SK-N-SH (cell line): ENCODE results near the gene TTK. TPM values are rescaled to one million over a fixed set of nuclear protein-coding genes. Genes with fewer than 3 reads are reported as not detected.

Source experiments
- CTCF ChIA-PET: fragments of 300-600, 350-600 bp; formaldehyde crosslinking; extraction: SDS; loops from one replicate; lab custom pipeline; 2021; lab: Yijun Ruan, JAX
- POLR2A ChIA-PET: fragments of 350-600 bp; sonication (Branson Sonifier 250); formaldehyde crosslinking; extraction: SDS; loops from one replicate; lab custom pipeline; 2020; ENCODE audit warnings: antibody characterized with exemption, inconsistent platforms; lab: Yijun Ruan, JAX
- DNase-seq: peaks from one replicate; pipeline ENCODE4 v3.0.0; 2012
- H2AFZ ChIP-seq: fragments of 200-600 bp; sonication (generic); 2 replicates; pipeline ENCODE4 v1.8.1; 2016; ENCODE audit warnings: antibody characterized with exemption, mild to moderate bottlenecking, low read depth
- H3F3A ChIP-seq: fragments of 200-600 bp; sonication (generic); replicated peaks from 2 replicates; pipeline ENCODE3; 2016; ENCODE audit warnings: antibody characterized with exemption, mild to moderate bottlenecking; ENCODE audit not compliant: insufficient read depth
- H3K27ac ChIP-seq, 2 experiments: fragments of 200-500 bp in 1 of 2; fragments of 200-600 bp in 1 of 2; sonication (Bioruptor generic) in 1 of 2; sonication (generic), shearing (Covaris generic) in 1 of 2; 2 replicates each; pipeline versions ENCODE4 v1.5.1 to v1.6.1; 2014 to 2016; ENCODE audit warnings: low read depth in 2 of 2, inconsistent platforms in 1 of 2, low read length in 1 of 2, mild to moderate bottlenecking in 1 of 2, mixed read lengths in 1 of 2
- H3K27me3 ChIP-seq: fragments of 200-600 bp; sonication (generic), shearing (Covaris generic); 2 replicates; pipeline ENCODE4 v1.6.1; 2016; ENCODE audit warnings: mixed run types; ENCODE audit not compliant: insufficient read depth
- H3K36me3 ChIP-seq, 2 experiments: fragments of 200-500 bp in 1 of 2; fragments of 200-600 bp in 1 of 2; sonication (Bioruptor generic) in 1 of 2; sonication (generic) in 1 of 2; replicated peaks in 1 of 2; 2 replicates each; pipeline versions ENCODE3 to v1.5.1; 2014 to 2016; ENCODE audit warnings: low read length in 1 of 2, mild to moderate bottlenecking in 1 of 2; ENCODE audit not compliant: insufficient read depth in 2 of 2, control insufficient read depth in 1 of 2
- H3K4me1 ChIP-seq, 2 experiments: fragments of 200-500 bp in 1 of 2; fragments of 200-600 bp in 1 of 2; sonication (Bioruptor generic) in 1 of 2; sonication (generic), shearing (Covaris generic) in 1 of 2; 2 replicates each; pipeline versions ENCODE4 v1.5.1 to v1.6.1; 2014 to 2016; ENCODE audit warnings: low read depth in 1 of 2, low read length in 1 of 2, mixed run types in 1 of 2; ENCODE audit not compliant: insufficient read depth in 2 of 2, control insufficient read depth in 1 of 2
- H3K4me2 ChIP-seq: fragments of 200-600 bp; sonication (generic), shearing (Covaris generic); 2 replicates; pipeline ENCODE4 v1.6.1; 2017; ENCODE audit warnings: mixed run types
- H3K4me3 ChIP-seq, 2 experiments: fragments of 200-500 bp in 1 of 2; fragments of 200-600 bp in 1 of 2; sonication (Bioruptor generic) in 1 of 2; sonication (generic), shearing (Covaris generic) in 1 of 2; 2 replicates each; pipeline versions ENCODE4 v1.5.1 to v1.8.1; 2014 to 2016; ENCODE audit warnings: low read depth in 2 of 2, inconsistent platforms in 1 of 2, low read length in 1 of 2, mild to moderate bottlenecking in 1 of 2, mixed read lengths in 1 of 2, moderate library complexity in 1 of 2
- H3K79me2 ChIP-seq: fragments of 200-600 bp; sonication (generic); 2 replicates; pipeline ENCODE4 v1.8.1; 2017; ENCODE audit warnings: mild to moderate bottlenecking; ENCODE audit not compliant: insufficient read depth
- H3K9ac ChIP-seq: fragments of 200-600 bp; sonication (generic); 2 replicates; pipeline ENCODE4 v1.6.1; 2017; ENCODE audit warnings: mixed run types
- H3K9me2 ChIP-seq: fragments of 200-600 bp; sonication (generic); 2 replicates; pipeline ENCODE4 v1.6.1; 2017; ENCODE audit warnings: mixed run types
- H3K9me3 ChIP-seq: fragments of 200-600 bp; sonication (generic); 2 replicates; pipeline ENCODE4 v1.6.1; 2017; ENCODE audit warnings: mixed run types, mild to moderate bottlenecking, moderate library complexity
- H4K20me1 ChIP-seq: fragments of 200-600 bp; sonication (generic); 2 replicates; pipeline ENCODE4 v1.6.1; 2017; ENCODE audit warnings: mild to moderate bottlenecking, mixed run types; ENCODE audit not compliant: insufficient read depth
- EZH2phosphoT487 ChIP-seq: fragments of 200-600 bp; sonication (generic); IDR thresholded peaks from 2 replicates; pipeline ENCODE4 v1.6.1; 2017; ENCODE audit warnings: low read depth, mixed run types, mild to moderate bottlenecking, antibody characterized with exemption, moderate library complexity, borderline replicate concordance
- FOSL2 ChIP-seq: IDR thresholded peaks from 2 replicates; pipeline ENCODE4 v1.4.0; 2012; ENCODE audit warnings: low read depth, mild to moderate bottlenecking, moderate library complexity, borderline replicate concordance
- FOXM1 ChIP-seq: IDR thresholded peaks from 2 replicates; pipeline ENCODE4 v1.4.0; 2012; ENCODE audit warnings: low read depth, mild to moderate bottlenecking
- GABPA ChIP-seq: IDR thresholded peaks from 2 replicates; pipeline ENCODE4 v1.4.0; 2012; ENCODE audit warnings: low read depth, mild to moderate bottlenecking
- MEF2A ChIP-seq: IDR thresholded peaks from 2 replicates; pipeline ENCODE4 v1.4.0; 2012; ENCODE audit warnings: low read depth, borderline replicate concordance
- MXI1 ChIP-seq: IDR thresholded peaks from 2 replicates; pipeline ENCODE4 v1.6.1; 2012; ENCODE audit warnings: mild to moderate bottlenecking, low read depth, low read length, improper control_type of control experiment
- NRF1 ChIP-seq: IDR thresholded peaks from 2 replicates; pipeline ENCODE4 v1.6.1; 2012; ENCODE audit warnings: low read depth, mild to moderate bottlenecking, low read length
- RFX5 ChIP-seq: IDR thresholded peaks from 2 replicates; pipeline ENCODE4 v1.6.1; 2012; ENCODE audit warnings: mild to moderate bottlenecking, improper control_type of control experiment, low read length
- SIN3A ChIP-seq: IDR thresholded peaks from 2 replicates; pipeline ENCODE4 v1.6.1; 2012; ENCODE audit warnings: low read depth, mild to moderate bottlenecking, low read length, moderate library complexity, borderline replicate concordance
- TAF1 ChIP-seq: IDR thresholded peaks from 2 replicates; pipeline ENCODE4 v1.6.1; 2012; ENCODE audit warnings: low read depth, mild to moderate bottlenecking, low read length, moderate library complexity, borderline replicate concordance
- TCF12 ChIP-seq: IDR thresholded peaks from 2 replicates; pipeline ENCODE4 v1.4.0; 2012
- polyA plus RNA-seq, 3 experiments: library from polyadenylated mRNA; depleted of rRNA; stranded (reverse); fragments of >200 nt; gene quantifications; 2 replicates each; pipeline ENCODE4 v1.2.3, GENCODE V29; 2012
- TF ChIP-seq, protein P1 (sequence below): IDR thresholded peaks from 2 replicates; pipeline ENCODE4 v1.4.0; 2012; ENCODE audit warnings: low read depth, borderline replicate concordance
- TF ChIP-seq, protein P2 (sequence below): fragments of 150-350 bp; IDR thresholded peaks from 2 replicates; pipeline ENCODE4 v1.6.1; 2016; ENCODE audit warnings: mild to moderate bottlenecking, low read depth, low read length
- TF ChIP-seq, protein P3 (sequence below): fragments of 200-600 bp; sonication (generic); IDR thresholded peaks from 2 replicates; pipeline ENCODE4 v1.6.1; 2017; ENCODE audit warnings: antibody characterized with exemption, mild to moderate bottlenecking, moderate library complexity
- TF ChIP-seq, protein P4 (sequence below): IDR thresholded peaks from 2 replicates; pipeline ENCODE4 v1.4.0; 2012; ENCODE audit warnings: low read depth
- TF ChIP-seq, protein P5 (sequence below): IDR thresholded peaks from 2 replicates; pipeline ENCODE4 v1.4.0; 2012; ENCODE audit warnings: low read depth, borderline replicate concordance
- TF ChIP-seq, protein P6 (sequence below): IDR thresholded peaks from 2 replicates; pipeline ENCODE4 v1.6.1; 2012; ENCODE audit warnings: mild to moderate bottlenecking, low read depth, low read length, moderate library complexity

The TTK gene
- polyA plus RNA-seq, 1 of the 3 experiments (the other 2 are of a cell fraction), result 3.6 TPM

DNA sequence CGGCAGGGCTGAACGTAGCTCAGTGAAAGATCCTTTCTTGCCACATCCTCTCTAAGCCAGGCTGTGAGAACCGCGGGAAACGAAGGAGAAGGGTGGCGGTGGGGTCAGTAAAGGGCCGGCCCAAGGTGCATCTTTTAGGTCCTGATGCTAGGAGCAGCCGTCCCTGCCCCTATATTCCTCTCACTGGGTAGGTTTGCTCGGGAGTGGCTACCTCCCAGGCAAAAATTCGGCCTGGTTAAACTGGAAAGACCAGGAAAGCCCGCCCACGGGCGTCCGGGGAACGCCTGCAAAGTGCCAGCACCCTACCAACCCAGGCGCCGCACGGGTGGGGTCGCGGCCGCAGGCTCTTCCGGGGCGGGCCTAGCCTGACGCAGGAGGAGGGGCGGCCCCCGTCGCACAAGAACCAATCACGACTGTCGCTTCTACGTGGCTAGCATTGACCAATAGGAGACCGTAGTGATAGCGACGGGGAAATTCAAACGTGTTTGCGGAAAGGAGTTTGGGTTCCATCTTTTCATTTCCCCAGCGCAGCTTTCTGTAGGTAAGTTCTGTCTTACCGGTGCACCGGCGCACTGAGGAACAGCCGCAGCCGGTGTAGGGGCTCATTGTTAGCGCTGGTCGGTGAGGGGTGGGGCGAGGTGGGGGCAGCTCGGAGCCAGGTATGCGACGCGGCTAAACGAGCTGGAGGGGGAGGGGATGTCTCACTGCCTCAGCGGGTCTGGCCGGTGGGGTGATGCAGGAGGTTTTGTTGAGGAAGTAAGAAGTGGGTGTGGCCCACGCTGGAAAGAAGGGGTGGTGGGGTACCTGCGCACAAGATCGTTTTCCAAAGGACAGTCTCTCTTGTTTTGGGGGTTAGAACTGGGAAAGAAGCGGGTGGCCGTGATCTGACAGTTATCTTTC is at the start of gene TTK (continued):
- TF ChIP-seq, protein P1, sequence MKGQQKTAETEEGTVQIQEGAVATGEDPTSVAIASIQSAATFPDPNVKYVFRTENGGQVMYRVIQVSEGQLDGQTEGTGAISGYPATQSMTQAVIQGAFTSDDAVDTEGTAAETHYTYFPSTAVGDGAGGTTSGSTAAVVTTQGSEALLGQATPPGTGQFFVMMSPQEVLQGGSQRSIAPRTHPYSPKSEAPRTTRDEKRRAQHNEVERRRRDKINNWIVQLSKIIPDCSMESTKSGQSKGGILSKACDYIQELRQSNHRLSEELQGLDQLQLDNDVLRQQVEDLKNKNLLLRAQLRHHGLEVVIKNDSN, result no peak
- TF ChIP-seq, protein P2, sequence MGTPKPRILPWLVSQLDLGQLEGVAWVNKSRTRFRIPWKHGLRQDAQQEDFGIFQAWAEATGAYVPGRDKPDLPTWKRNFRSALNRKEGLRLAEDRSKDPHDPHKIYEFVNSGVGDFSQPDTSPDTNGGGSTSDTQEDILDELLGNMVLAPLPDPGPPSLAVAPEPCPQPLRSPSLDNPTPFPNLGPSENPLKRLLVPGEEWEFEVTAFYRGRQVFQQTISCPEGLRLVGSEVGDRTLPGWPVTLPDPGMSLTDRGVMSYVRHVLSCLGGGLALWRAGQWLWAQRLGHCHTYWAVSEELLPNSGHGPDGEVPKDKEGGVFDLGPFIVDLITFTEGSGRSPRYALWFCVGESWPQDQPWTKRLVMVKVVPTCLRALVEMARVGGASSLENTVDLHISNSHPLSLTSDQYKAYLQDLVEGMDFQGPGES, result peak; percentile 57
- peak; percentile 40; the same call in 1 of the 2 replicates for TF ChIP-seq RFX5
- TF ChIP-seq, protein P3, sequence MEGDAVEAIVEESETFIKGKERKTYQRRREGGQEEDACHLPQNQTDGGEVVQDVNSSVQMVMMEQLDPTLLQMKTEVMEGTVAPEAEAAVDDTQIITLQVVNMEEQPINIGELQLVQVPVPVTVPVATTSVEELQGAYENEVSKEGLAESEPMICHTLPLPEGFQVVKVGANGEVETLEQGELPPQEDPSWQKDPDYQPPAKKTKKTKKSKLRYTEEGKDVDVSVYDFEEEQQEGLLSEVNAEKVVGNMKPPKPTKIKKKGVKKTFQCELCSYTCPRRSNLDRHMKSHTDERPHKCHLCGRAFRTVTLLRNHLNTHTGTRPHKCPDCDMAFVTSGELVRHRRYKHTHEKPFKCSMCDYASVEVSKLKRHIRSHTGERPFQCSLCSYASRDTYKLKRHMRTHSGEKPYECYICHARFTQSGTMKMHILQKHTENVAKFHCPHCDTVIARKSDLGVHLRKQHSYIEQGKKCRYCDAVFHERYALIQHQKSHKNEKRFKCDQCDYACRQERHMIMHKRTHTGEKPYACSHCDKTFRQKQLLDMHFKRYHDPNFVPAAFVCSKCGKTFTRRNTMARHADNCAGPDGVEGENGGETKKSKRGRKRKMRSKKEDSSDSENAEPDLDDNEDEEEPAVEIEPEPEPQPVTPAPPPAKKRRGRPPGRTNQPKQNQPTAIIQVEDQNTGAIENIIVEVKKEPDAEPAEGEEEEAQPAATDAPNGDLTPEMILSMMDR, result no peak
- no peak for TF ChIP-seq TCF12
- TF ChIP-seq MXI1, result peak; percentile 84
- TF ChIP-seq, protein P4, sequence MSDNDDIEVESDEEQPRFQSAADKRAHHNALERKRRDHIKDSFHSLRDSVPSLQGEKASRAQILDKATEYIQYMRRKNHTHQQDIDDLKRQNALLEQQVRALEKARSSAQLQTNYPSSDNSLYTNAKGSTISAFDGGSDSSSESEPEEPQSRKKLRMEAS, result no peak
- peak; percentile 96 for TF ChIP-seq SIN3A
- TF ChIP-seq, all 33 proteins: peak for 14

DNA sequence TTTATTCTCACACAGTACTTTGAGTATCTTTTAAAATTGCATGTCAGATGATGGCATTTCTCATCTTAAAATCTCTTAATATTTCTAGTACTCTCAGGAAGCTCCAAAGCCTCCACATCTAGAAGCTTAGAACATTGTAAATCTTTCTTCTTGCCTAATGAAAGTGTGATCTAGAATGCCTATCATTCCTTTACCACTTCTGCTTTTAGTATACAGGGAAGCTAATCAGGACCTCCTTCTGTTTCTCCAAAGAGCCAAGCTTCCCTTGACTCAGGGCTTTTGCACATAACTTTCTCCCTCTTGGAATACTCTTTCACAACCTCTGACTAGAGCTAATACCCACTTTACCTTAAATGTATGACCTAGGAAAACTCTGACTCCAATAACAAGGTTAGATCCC is 49.6 kb upstream of the TTK start:
- Histone ChIP-seq H3K79me2 (no peaks in the 10 kb centered on the region), H3K9ac (no peak overlapping the region), H3K27me3 (no peaks in the 10 kb centered on the region), H3K4me3 (no peak overlapping the region), H2AFZ (no peak overlapping the region), H3K36me3 (no peaks in the 10 kb centered on the region), H3F3A (no peaks in the 10 kb centered on the region), H3K9me3 (no peaks in the 10 kb centered on the region), H3K9me2 (no peaks in the 10 kb centered on the region), H4K20me1 (no peaks in the 10 kb centered on the region), H3K4me1 (no peaks in the 10 kb centered on the region), H3K4me2 (no peak overlapping the region), H3K27ac (no peak overlapping the region)
- CTCF ChIA-PET, result interaction anchor here (1.2 kb wide), 1 partner anchor 37 kb away, joined by 3 read pairs; no protein-coding TSS in a partner anchor
- POLR2A ChIA-PET, result no interaction called here
- no peak for DNase-seq
- TF ChIP-seq GABPA (no peak), NRF1 (no peak), FOXM1 (no peak), MEF2A (no peak), TAF1 (no peak), SIN3A (no peak), FOSL2 (no peak), EZH2phosphoT487 (no peak)
- TF ChIP-seq, protein P4, result no peak
- TF ChIP-seq, protein P5, sequence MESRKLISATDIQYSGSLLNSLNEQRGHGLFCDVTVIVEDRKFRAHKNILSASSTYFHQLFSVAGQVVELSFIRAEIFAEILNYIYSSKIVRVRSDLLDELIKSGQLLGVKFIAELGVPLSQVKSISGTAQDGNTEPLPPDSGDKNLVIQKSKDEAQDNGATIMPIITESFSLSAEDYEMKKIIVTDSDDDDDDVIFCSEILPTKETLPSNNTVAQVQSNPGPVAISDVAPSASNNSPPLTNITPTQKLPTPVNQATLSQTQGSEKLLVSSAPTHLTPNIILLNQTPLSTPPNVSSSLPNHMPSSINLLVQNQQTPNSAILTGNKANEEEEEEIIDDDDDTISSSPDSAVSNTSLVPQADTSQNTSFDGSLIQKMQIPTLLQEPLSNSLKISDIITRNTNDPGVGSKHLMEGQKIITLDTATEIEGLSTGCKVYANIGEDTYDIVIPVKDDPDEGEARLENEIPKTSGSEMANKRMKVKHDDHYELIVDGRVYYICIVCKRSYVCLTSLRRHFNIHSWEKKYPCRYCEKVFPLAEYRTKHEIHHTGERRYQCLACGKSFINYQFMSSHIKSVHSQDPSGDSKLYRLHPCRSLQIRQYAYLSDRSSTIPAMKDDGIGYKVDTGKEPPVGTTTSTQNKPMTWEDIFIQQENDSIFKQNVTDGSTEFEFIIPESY, result no peak
- TF ChIP-seq, protein P6, sequence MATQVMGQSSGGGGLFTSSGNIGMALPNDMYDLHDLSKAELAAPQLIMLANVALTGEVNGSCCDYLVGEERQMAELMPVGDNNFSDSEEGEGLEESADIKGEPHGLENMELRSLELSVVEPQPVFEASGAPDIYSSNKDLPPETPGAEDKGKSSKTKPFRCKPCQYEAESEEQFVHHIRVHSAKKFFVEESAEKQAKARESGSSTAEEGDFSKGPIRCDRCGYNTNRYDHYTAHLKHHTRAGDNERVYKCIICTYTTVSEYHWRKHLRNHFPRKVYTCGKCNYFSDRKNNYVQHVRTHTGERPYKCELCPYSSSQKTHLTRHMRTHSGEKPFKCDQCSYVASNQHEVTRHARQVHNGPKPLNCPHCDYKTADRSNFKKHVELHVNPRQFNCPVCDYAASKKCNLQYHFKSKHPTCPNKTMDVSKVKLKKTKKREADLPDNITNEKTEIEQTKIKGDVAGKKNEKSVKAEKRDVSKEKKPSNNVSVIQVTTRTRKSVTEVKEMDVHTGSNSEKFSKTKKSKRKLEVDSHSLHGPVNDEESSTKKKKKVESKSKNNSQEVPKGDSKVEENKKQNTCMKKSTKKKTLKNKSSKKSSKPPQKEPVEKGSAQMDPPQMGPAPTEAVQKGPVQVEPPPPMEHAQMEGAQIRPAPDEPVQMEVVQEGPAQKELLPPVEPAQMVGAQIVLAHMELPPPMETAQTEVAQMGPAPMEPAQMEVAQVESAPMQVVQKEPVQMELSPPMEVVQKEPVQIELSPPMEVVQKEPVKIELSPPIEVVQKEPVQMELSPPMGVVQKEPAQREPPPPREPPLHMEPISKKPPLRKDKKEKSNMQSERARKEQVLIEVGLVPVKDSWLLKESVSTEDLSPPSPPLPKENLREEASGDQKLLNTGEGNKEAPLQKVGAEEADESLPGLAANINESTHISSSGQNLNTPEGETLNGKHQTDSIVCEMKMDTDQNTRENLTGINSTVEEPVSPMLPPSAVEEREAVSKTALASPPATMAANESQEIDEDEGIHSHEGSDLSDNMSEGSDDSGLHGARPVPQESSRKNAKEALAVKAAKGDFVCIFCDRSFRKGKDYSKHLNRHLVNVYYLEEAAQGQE, result no peak
- TF ChIP-seq, protein P2, result no peak
